Activated CD4-positive, alpha-beta memory T cell treated with anti-CD3 and anti-CD28 coated beads, Interleukin-2, amount 10 ng/mL, durations not matched to agents 7 days and 5 days (primary cell): Measurements from ENCODE around the gene ARHGEF6. TPM values are rescaled to one million over a fixed set of nuclear protein-coding genes. Genes with fewer than 3 reads are reported as not detected.
"Not testable (repeated sequence)": the region's sequence is repeated elsewhere in the genome, so short reads cannot be mapped to it uniquely, and the experiment has no call there.

Experiments used
- CTCF ChIA-PET: fragments of 350-600 bp; sonication (Branson Sonifier 250); formaldehyde crosslinking; loops from one replicate; lab custom pipeline; 2021; ENCODE audit warnings: antibody characterized with exemption, inconsistent platforms; lab: Charles Lee
- POLR2A ChIA-PET: fragments of 350-600 bp; sonication (Branson Sonifier 250); formaldehyde crosslinking; loops from one replicate; lab custom pipeline; 2021; ENCODE audit warnings: antibody characterized with exemption; lab: Charles Lee
- DNase-seq: peaks from one replicate; pipeline ENCODE4 v3.0.0-alpha.2; 2020
- H3K27ac Mint-ChIP-seq: one replicate; pipeline ENCODE4 v1.8.0; 2021; ENCODE audit warnings: mild to moderate bottlenecking, mixed read lengths
- H3K27me3 Mint-ChIP-seq: one replicate; pipeline ENCODE4 v1.8.0; 2021; ENCODE audit warnings: mixed read lengths
- H3K36me3 Mint-ChIP-seq: one replicate; pipeline ENCODE4 v1.8.0; 2021; ENCODE audit warnings: low read depth, mixed read lengths
- H3K4me1 Mint-ChIP-seq: one replicate; pipeline ENCODE4 v1.8.0; 2021; ENCODE audit warnings: mixed read lengths
- H3K4me3 Mint-ChIP-seq: one replicate; pipeline ENCODE4 v1.8.0; 2021; ENCODE audit warnings: mild to moderate bottlenecking, mixed read lengths
- H3K9me3 Mint-ChIP-seq: one replicate; pipeline ENCODE4 v1.8.0; 2021; ENCODE audit warnings: mixed read lengths
- total RNA-seq, 2 experiments: library from RNA; stranded (reverse); gene quantifications; one replicate each; pipeline ENCODE4 v1.2.3, GENCODE V29; 2021

The ARHGEF6 gene
- total RNA-seq, 2 experiments from 2014 or later: 119 to 121 TPM

DNA sequence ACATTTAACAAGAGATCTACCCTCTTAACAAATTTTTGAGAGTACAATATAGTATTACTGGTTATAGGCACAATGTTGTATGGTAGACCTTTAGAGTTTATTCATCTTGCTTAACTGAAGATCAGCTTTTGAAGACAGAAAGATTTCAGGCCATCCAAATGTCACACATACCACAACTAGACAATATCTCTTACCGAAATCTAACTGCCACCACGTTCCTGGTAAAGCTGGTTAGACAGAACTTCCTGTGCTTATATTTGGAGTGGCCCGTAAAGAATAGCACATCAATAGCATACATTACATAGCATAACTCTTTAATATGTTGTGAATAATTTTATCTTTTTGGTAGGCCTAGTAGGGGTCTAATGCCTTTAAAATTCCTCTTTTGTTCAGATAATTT is 29.8 kb upstream of the ARHGEF6 start:
- H3K27me3 Mint-ChIP-seq: no peaks in the 10 kb centered on the region
- H3K4me1 Mint-ChIP-seq: peaks cover 24% of the 10 kb centered on the region
- CTCF ChIA-PET: interaction anchor here (0.5 to 1.4 kb wide), 3 partner anchors 43 to 70 kb away, joined by 3 to 5 read pairs (median 5); partner anchors contain the start of gene RBMX
- H3K4me3 Mint-ChIP-seq: no peak overlapping the region
- H3K36me3 Mint-ChIP-seq: peaks cover 13% of the 10 kb centered on the region
- H3K9me3 Mint-ChIP-seq: no peaks in the 10 kb centered on the region
- POLR2A ChIA-PET: interaction anchor here (1.1 to 3.0 kb wide), 5 partner anchors 31 to 69 kb away, joined by 4 to 20 read pairs (median 9); partner anchors contain the start of gene RBMX
- peak overlapping the region; percentile 81 for H3K27ac Mint-ChIP-seq
- DNase-seq: peak; percentile 18

DNA sequence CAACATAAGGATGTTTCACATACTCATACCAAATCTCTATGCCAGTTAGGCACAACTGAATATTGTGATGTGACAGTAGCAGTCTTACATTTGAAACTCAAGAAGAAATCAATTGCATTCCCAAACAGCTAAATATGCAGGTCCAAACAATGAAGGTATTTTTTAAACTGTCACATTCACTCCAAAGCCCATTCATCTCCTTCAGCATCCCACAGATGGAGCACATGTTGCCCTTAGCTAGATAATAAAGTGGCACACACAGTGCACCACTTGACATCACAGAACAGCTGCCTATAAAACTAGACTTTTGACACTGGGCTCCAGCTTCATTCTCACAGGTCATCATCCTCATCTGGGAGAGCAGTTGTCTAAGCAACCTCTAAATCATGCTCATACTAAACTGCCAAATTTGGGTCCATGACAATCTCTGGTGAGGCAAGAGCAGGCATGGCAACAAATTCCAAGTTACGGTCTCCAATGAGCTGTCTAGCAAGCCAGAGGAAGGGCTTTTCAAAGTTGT is 26.2 kb upstream of the ARHGEF6 start:
- POLR2A ChIA-PET: no interaction called here
- DNase-seq: no peak
- Mint-ChIP-seq H3K4me3 (no peak overlapping the region), H3K9me3 (no peaks in the 10 kb centered on the region), H3K27me3 (no peaks in the 10 kb centered on the region), H3K27ac (no peak overlapping the region), H3K4me1 (peaks cover 20% of the 10 kb centered on the region), H3K36me3 (peaks cover 6% of the 10 kb centered on the region)
- CTCF ChIA-PET: no interaction called here

DNA sequence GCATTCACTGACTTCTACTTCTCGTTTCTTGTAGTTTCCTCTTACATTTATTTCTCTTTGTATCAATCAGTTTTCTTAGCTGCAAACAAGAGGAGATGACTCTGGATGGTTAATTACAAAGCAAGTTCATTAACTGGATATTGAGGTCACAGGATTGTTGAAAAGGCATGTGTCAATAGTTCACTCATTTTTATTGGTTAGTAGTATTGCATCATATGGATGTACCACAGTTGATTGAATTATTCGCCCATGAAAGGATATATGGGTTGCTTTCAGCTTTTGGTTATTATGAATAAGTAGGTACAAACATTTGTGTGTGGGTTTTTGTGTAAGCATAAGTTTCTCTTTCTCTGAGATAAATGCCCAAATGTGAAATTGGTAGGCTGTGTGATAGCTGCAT is 21.8 kb upstream of the ARHGEF6 start:
- Mint-ChIP-seq H3K36me3 (peaks cover 6% of the 10 kb centered on the region), H3K27ac (no peak overlapping the region), H3K27me3 (no peaks in the 10 kb centered on the region), H3K4me1 (peaks cover 10% of the 10 kb centered on the region), H3K4me3 (no peak overlapping the region), H3K9me3 (no peaks in the 10 kb centered on the region)
- ChIA-PET CTCF (no interaction called here), POLR2A (interaction anchor here (1.4 kb wide), 1 partner anchor 78 kb away, joined by 3 read pairs; the partner anchor contains the start of gene RBMX)
- no peak for DNase-seq

DNA sequence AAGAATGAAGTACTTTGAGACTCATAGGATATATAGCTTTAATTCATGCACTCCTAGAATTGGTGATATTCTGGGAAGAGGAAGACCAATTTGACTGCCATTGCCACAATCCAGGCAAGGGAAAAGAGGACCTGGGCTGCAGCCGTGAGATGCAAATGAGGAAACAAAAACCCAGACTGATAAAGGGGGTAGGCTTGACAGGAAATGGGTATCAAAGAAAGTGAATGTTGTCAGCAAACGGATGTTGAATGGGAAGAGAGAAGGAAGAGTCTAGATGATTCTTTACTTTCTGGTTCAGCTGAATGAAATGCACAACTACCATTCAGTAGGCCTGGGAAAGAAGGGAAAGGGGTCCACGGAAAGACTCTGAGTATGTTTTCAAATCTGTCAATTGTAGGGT is 17.1 kb upstream of the ARHGEF6 start:
- no peaks in the 10 kb centered on the region for H3K27me3 Mint-ChIP-seq
- DNase-seq: no peak
- H3K4me1 Mint-ChIP-seq: peaks cover 10% of the 10 kb centered on the region
- ChIA-PET CTCF (no interaction called here), POLR2A (no interaction called here)
- peaks cover 4% of the 10 kb centered on the region for H3K9me3 Mint-ChIP-seq
- no peaks in the 10 kb centered on the region for H3K36me3 Mint-ChIP-seq
- peak overlapping the region; percentile 18 for H3K27ac Mint-ChIP-seq
- H3K4me3 Mint-ChIP-seq: no peak overlapping the region

DNA sequence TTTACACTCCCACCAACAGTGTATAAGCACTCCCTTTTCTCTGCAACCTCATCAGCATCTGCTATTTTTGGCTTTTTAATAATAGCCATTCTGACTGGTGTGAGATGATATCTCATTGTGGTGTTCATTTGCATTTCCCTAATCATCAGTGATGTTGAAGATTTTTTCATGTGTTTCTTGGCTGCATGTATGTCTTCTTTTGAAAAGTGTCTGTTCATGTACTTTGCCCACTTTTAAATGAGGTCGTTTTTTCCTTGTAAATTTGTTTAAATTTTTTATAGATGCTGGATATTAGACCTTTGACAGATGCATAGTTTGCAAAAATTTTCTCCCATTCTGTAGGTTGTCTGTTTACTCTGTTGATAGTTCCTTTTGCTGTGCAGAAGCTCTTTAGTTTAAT is 14.4 kb upstream of the ARHGEF6 start:
- CTCF ChIA-PET, H3K27me3 Mint-ChIP-seq, DNase-seq, H3K4me3 Mint-ChIP-seq, H3K9me3 Mint-ChIP-seq, H3K27ac Mint-ChIP-seq, POLR2A ChIA-PET, H3K36me3 Mint-ChIP-seq: not testable (repeated sequence)
- peaks cover 10% of the 10 kb centered on the region for H3K4me1 Mint-ChIP-seq

DNA sequence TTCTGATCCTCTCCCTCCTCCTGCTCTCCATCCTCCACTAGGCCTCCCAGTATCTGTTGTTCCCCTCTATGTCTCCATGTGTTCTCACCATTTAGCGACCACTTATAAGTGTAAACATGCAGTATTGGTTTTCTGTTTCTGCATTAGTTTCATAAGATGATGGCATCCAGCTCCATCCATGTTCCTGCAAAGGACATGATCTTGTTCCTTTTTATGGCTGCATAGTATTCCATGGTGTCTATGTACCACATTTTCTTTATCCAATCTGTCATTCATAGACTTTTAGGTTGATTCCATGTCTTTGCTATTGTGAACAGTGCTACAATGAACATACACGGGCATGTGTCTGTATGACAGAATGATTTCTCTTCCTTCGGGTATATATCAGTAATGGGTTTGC is 13.9 kb upstream of the ARHGEF6 start:
- H3K36me3 Mint-ChIP-seq, H3K9me3 Mint-ChIP-seq, DNase-seq, POLR2A ChIA-PET, H3K27ac Mint-ChIP-seq, H3K4me3 Mint-ChIP-seq, CTCF ChIA-PET, H3K27me3 Mint-ChIP-seq: not testable (repeated sequence)
- peaks cover 10% of the 10 kb centered on the region for H3K4me1 Mint-ChIP-seq

DNA sequence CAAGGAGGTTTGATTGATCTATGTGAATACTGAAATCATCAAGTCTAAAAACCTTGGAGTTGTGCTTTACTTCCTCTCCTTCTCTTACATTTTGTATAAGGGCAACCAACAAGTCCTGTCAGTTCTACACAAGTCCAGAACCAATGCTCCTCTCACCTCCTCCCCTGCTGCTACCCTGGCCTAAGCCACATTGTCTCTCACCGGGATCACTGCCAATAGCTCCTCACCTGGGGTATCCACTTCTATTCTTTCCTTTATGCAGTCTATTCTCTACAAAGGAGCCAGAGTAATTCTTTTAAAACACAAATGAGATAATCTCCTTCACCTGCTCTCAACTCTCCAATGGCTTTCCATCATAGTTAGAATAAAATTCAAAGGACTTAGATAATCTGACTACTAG is 13.3 kb upstream of the ARHGEF6 start:
- Mint-ChIP-seq H3K27me3 (no peaks in the 10 kb centered on the region), H3K9me3 (peaks cover 4% of the 10 kb centered on the region), H3K4me3 (no peak overlapping the region), H3K36me3 (no peaks in the 10 kb centered on the region), H3K27ac (no peak overlapping the region), H3K4me1 (peaks cover 12% of the 10 kb centered on the region)
- POLR2A ChIA-PET: no interaction called here
- no peak for DNase-seq
- CTCF ChIA-PET: no interaction called here

DNA sequence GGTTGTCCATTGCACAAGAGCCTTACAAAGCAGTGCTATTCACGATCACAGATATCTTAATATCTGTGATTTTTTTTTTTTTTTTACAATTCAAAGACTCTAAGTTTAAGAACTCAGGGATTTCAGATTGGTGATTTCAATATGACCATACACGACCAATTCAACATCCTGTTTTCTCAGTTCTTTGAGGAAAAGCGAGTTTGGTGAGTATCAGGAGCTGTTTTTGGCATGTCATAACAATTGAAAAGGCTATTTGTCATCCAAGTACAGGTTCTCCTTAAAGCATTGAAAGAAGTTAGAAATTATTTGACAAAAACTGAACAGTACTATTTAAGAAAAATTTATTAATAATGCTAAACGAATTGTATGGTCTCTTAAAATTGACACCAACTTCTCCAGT is 9.1 kb upstream of the ARHGEF6 start:
- no peak overlapping the region for H3K27ac Mint-ChIP-seq
- H3K4me3 Mint-ChIP-seq: no peak overlapping the region
- no peaks in the 10 kb centered on the region for H3K36me3 Mint-ChIP-seq
- H3K9me3 Mint-ChIP-seq: peaks cover 4% of the 10 kb centered on the region
- DNase-seq: no peak
- peaks cover 4% of the 10 kb centered on the region for H3K4me1 Mint-ChIP-seq
- CTCF ChIA-PET: interaction anchor here (0.7 kb wide), 1 partner anchor 36 kb away, joined by 4 read pairs; no protein-coding TSS in a partner anchor
- no peaks in the 10 kb centered on the region for H3K27me3 Mint-ChIP-seq
- POLR2A ChIA-PET: interaction anchor here (1.1 kb wide), 1 partner anchor 10 kb away, joined by 3 read pairs; no protein-coding TSS in a partner anchor

DNA sequence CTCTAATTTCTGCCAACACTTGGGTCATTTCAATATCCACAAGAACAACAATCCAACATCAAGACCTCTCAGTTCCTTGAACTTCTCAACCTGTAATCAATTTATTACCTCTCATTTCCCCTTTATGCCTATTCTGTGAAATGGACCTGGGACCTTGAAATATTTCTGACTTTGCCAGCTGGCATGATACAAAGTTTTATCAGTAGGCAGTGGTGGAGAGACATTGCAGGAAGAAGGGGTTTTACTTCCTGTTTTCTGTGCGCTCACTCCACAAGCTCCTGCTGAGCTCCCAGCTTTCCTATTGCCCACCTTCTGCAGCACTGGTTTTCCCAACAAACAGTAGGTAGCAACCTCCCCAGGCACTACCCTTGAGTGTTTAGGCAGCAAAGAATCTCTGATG is 3.5 kb upstream of the ARHGEF6 start:
- Mint-ChIP-seq H3K9me3 (no peaks in the 10 kb centered on the region), H3K27ac (no peak overlapping the region), H3K27me3 (no peaks in the 10 kb centered on the region), H3K4me1 (peaks cover 36% of the 10 kb centered on the region), H3K36me3 (peaks cover 5% of the 10 kb centered on the region), H3K4me3 (no peak overlapping the region)
- CTCF ChIA-PET: no interaction called here
- DNase-seq: no peak
- POLR2A ChIA-PET: no interaction called here

DNA sequence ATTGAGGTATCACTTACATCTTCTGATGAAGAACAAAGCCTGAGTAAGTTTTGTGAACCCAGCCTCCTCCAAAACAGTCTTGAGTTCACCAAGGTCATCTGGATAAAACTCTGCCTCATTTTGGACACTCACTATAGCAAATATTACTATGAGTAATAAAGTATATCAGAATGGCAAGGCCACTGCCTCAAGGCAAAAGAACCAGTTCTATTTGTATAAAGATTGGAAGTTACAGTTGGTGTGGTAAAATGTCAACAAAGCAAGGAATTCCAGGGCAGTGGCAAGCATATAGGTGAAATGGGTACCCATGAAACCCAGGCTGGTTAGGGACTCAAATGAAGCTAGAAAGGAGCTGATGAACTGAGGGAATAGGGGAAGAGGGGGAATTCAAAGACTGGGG is 2.4 kb upstream of the ARHGEF6 start:
- ChIA-PET CTCF (no interaction called here), POLR2A (no interaction called here)
- peaks cover 37% of the 10 kb centered on the region for H3K4me1 Mint-ChIP-seq
- no peaks in the 10 kb centered on the region for H3K9me3 Mint-ChIP-seq
- H3K27me3 Mint-ChIP-seq: no peaks in the 10 kb centered on the region
- H3K27ac Mint-ChIP-seq: no peak overlapping the region
- no peak overlapping the region for H3K4me3 Mint-ChIP-seq
- DNase-seq: no peak
- peaks cover 12% of the 10 kb centered on the region for H3K36me3 Mint-ChIP-seq

DNA sequence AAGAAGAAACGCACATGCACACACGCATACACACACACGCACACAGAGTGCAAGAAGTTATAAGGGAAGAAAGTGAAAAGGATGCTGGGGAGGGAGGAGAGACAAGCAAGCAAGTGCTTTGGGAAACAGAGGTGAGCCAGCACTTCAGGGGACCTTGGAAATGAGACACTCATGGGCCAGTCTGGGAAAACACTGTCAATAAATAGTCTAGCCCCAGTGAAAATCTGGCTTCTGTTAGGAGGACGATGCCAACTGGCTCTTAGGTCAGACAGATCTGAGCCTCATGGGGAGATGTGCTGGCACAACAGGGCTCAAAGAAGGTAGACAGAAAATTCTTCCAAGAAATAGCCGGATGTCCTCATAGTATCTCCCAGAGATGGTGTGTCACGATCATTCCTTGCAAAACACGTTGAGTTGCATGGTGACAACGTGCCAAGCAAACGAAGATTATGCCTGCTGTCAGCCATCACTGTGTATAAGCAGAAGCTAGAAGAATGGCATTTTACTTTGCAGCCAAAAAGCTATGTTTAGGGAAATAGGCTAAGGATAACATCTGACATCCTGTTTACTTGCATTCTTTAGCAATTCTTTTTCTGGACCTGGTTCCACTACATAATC is 557 bp upstream of the ARHGEF6 start:
- no peaks in the 10 kb centered on the region for H3K27me3 Mint-ChIP-seq
- peaks cover 50% of the 10 kb centered on the region for H3K4me1 Mint-ChIP-seq
- peak overlapping the region; percentile 82 for H3K4me3 Mint-ChIP-seq
- H3K27ac Mint-ChIP-seq: peak overlapping the region; percentile 95
- ChIA-PET CTCF (no interaction called here), POLR2A (interaction anchor here (0.6 to 5.0 kb wide), 9 partner anchors 10 to 417 kb away, joined by 3 to 124 read pairs (median 6); partner anchors contain the start of gene RBMX)
- no peak for DNase-seq
- no peaks in the 10 kb centered on the region for H3K9me3 Mint-ChIP-seq
- H3K36me3 Mint-ChIP-seq: peaks cover 28% of the 10 kb centered on the region

DNA sequence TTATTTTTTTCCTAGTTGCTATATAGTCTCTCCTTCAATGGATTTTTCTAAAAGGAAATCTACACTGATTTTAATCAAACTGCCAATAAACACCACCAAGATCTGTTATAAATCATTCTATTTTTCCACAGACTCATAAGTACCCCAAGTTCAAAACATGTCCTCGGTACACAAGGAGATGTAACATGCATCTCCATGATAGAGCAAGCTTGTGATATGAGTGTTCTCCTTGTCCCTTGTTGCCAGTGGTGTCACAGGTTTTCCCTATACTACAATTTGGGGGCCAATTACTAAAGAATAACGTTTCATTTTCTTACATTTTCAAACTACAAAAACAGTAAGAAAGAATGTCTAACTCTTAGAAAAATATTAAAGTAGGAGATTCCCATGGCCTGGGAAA is 491 bp downstream of the ARHGEF6 start:
- ChIA-PET POLR2A (interaction anchor here (1.0 to 5.0 kb wide), 24 partner anchors 9 to 283 kb away, joined by 3 to 124 read pairs (median 5); partner anchors contain the start of genes HTATSF1 and RBMX), CTCF (interaction anchor here (0.8 to 1.5 kb wide), 2 partner anchors 100 to 130 kb away, joined by 3 to 11 read pairs; partner anchors contain the start of gene RBMX)
- Mint-ChIP-seq H3K27me3 (no peaks in the 10 kb centered on the region), H3K27ac (peak overlapping the region; percentile 95), H3K4me3 (peak overlapping the region; percentile 82), H3K9me3 (no peaks in the 10 kb centered on the region), H3K36me3 (peaks cover 36% of the 10 kb centered on the region), H3K4me1 (peaks cover 60% of the 10 kb centered on the region)
- no peak for DNase-seq

DNA sequence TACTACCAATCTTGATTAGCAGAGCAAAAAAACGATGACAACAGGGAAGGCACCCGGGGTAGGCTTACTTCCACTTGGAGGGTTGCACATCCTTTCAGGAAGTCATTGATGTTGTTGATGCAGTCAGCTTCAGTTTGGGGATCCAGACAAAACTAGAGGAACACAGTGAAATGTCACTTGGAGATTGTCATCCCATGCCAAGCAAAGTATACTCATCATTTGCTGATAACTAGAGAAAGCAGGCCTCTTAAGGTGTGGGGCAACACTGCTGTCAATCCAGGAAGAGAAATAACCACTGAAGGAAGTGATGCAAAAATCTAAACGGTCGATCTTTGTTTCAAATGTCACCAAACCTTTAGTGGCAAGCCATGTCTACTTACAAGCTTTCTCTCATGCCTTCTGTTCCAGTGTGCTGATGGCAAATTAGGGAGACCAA is 1.4 kb downstream of the ARHGEF6 start:
- Mint-ChIP-seq H3K27me3 (no peaks in the 10 kb centered on the region), H3K4me3 (peak overlapping the region; percentile 82), H3K4me1 (peaks cover 65% of the 10 kb centered on the region), H3K27ac (peak overlapping the region; percentile 95), H3K36me3 (peaks cover 43% of the 10 kb centered on the region), H3K9me3 (no peaks in the 10 kb centered on the region)
- POLR2A ChIA-PET: interaction anchor here (1.0 to 5.0 kb wide), 27 partner anchors 8 to 1258 kb away, joined by 3 to 124 read pairs (median 5); partner anchors contain the start of genes HTATSF1, INTS6L and RBMX
- CTCF ChIA-PET: interaction anchor here (0.8 to 1.5 kb wide), 3 partner anchors 11 to 131 kb away, joined by 3 to 11 read pairs (median 3); partner anchors contain the start of gene RBMX
- DNase-seq: peak; percentile 23
